Measurements from ENCODE around the gene RNF148.

DNA sequence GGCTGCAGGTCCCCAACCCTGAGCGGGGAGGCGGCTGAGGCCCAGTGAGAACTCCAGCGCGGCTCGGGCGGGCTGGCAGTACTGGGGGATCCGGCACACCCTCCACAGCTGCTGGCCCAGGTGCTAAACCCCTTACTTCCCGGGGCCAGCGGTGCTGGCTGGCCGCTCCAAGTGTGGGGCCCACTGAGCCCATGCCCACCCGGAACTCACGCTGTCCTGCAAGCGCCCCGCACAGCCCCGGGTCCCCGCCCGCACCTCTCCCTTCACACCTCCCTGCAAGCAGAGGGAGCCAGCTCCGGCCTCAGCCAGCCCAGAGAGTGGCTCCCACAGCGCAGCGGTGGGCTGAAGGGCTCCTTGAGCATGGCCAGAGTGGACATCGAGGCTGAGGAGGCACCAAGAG is 28.8 kb downstream of the RNF148 start:
- TF ChIP-seq, protein P1, sequence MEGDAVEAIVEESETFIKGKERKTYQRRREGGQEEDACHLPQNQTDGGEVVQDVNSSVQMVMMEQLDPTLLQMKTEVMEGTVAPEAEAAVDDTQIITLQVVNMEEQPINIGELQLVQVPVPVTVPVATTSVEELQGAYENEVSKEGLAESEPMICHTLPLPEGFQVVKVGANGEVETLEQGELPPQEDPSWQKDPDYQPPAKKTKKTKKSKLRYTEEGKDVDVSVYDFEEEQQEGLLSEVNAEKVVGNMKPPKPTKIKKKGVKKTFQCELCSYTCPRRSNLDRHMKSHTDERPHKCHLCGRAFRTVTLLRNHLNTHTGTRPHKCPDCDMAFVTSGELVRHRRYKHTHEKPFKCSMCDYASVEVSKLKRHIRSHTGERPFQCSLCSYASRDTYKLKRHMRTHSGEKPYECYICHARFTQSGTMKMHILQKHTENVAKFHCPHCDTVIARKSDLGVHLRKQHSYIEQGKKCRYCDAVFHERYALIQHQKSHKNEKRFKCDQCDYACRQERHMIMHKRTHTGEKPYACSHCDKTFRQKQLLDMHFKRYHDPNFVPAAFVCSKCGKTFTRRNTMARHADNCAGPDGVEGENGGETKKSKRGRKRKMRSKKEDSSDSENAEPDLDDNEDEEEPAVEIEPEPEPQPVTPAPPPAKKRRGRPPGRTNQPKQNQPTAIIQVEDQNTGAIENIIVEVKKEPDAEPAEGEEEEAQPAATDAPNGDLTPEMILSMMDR (IDR thresholded peaks at IDR 0.05) = no peak
- no peak for TF ChIP-seq EP300 (IDR thresholded peaks at IDR 0.05)
- TF ChIP-seq POLR2AphosphoS5 (IDR thresholded peaks at IDR 0.05) = no peak
